ENCODE results near the gene NCOA3. TPM values are rescaled to one million over a fixed set of nuclear protein-coding genes. Genes with fewer than 3 reads are reported as not detected.

The NCOA3 gene
- total RNA-seq, 4 donors from 2014 or later, result 41.6 to 74.7 (median 55.8) TPM

GRCh38 chr20:47540443-47541354, 39.0 kb downstream of the NCOA3 start:
- TF ChIP-seq CTCF (IDR thresholded peaks at IDR 0.05; ENCODE audit: low read depth), result no peak

GRCh38 chr20:47541355-47541922, 39.8 kb downstream of the NCOA3 start:
- no peak for TF ChIP-seq CTCF (IDR thresholded peaks at IDR 0.05; ENCODE audit: low read depth)

GRCh38 chr20:47543006-47543431, 41.3 kb downstream of the NCOA3 start:
- peak; percentile 17 for TF ChIP-seq CTCF (IDR thresholded peaks at IDR 0.05; ENCODE audit: low read depth)

- no peak for TF ChIP-seq CTCF (IDR thresholded peaks at IDR 0.05; ENCODE audit: low read depth)
Observed at GRCh38 chr20:47544240-47544639, 42.6 kb downstream of the NCOA3 start.

GRCh38 chr20:47544852-47545251, 43.2 kb downstream of the NCOA3 start:
- no peak for TF ChIP-seq CTCF (IDR thresholded peaks at IDR 0.05; ENCODE audit: low read depth)

- TF ChIP-seq CTCF (IDR thresholded peaks at IDR 0.05; ENCODE audit: low read depth), result no peak
Observed at GRCh38 chr20:47545499-47545898, 43.8 kb downstream of the NCOA3 start.
